Sigmoid colon (tissue), 4 donors: Measurements from ENCODE around the gene MIEN1.

ENCODE experiments used
- EP300 ChIP-seq, 4 donors: sonication (generic); formaldehyde crosslinking; IDR thresholded peaks; one replicate each; pipeline ENCODE4 v1.6.1; 2017; ENCODE audit warnings: antibody characterized with exemption in 4 of 4
- POLR2A ChIP-seq, 2 donors: fragments of 450-650 bp; IDR thresholded peaks; one replicate each; pipeline ENCODE4 v1.6.1; 2016; ENCODE audit warnings: antibody characterized with exemption in 2 of 2, mild to moderate bottlenecking in 2 of 2, moderate library complexity in 2 of 2

DNA sequence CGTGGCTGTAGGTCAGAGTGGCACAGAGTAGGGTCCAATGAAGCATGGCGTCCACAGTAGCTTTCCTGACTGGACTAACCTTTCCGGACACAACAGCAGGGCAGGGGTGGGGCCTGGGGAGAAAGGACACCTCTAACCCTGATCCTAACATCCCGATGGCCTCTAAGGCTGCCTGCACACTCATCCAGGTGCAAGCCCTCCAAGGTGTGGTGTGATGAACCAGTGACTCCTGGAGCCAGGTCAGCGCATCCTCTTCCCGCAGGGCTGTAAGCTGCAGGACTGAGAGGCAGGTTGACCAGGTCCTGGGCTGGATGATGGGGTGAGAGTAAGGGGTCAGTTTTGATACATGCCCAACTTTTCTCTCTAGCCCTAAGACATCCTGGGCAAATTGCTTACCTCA, 33.6 kb downstream of the MIEN1 start:
- TF ChIP-seq POLR2A (IDR thresholded peaks at IDR 0.05) (no peak), EP300 (IDR thresholded peaks at IDR 0.05) (no peak)
